ENCODE measurements around the gene MAP3K3. TPM values are rescaled to one million over a fixed set of nuclear protein-coding genes. Genes with fewer than 3 reads are reported as not detected.

MAP3K3 gene
- total RNA-seq, 1 experiment from 2014 or later: 24.3 TPM

DNA sequence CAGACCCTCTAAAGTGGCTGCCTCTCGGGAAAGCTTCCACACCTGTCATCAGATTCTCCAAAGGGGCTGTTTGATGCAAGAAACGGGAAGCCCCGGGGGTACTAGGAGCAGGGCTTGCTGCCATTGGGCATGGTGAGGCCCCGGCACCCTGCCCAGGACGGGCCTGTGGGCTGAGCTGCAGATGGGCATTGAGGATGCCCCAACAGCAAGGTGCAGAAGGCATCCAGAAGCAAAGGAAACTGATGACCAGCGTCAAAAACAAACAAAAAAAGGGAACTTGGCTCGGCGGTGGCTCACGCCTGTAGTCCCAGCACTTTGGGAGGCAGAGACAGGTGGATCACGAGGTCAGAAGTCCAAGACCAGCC lies 79.2 kb downstream of the MAP3K3 start:
- H4K8ac ChIP-seq (replicated peaks; ENCODE audit: insufficient read length, low read depth, low read length): no peak overlapping the region

More for the DNA sequence above, 79.2 kb downstream of the MAP3K3 start:
- no peak for DNase-seq
- Histone ChIP-seq H3K18ac (ENCODE audit: insufficient read length, low read depth, low read length) (no peak overlapping the region), H3K4ac (ENCODE audit: low read depth, low read length) (no peak overlapping the region), H3K9me3 (ENCODE audit: control insufficient read depth, low read depth, low read length) (no peaks in the 10 kb centered on the region), H2AFZ (ENCODE audit: low read length) (no peak overlapping the region), H2BK15ac (ENCODE audit: low read depth, low read length) (no peak overlapping the region), H4K91ac (ENCODE audit: insufficient read length, low read depth, low read length) (no peak overlapping the region), H3K4me1 (ENCODE audit: insufficient read depth, low read length) (no peaks in the 10 kb centered on the region; the same call in 1 of the 2 replicates), H3K27ac (ENCODE audit: insufficient read length, low read depth, low read length) (no peak overlapping the region), H3K79me2 (ENCODE audit: insufficient read depth, low read length) (no peaks in the 10 kb centered on the region), H3K23me2 (ENCODE audit: insufficient read length, low read depth, low read length, poor library complexity, severe bottlenecking) (peaks cover 20% of the 10 kb centered on the region), H2BK120ac (ENCODE audit: low read depth, low read length, poor library complexity, severe bottlenecking) (no peak overlapping the region), H3K14ac (ENCODE audit: insufficient read depth, low read length) (no peak overlapping the region), H3K23ac (ENCODE audit: insufficient read length, low read depth, low read length) (no peak overlapping the region), H2BK12ac (ENCODE audit: insufficient read length, low read depth, low read length) (no peak overlapping the region), H3K4me2 (ENCODE audit: insufficient read depth, insufficient read length, low read length) (peak overlapping the region; percentile 54), H2BK5ac (ENCODE audit: insufficient read length, low read length) (no peak overlapping the region), H4K20me1 (ENCODE audit: control insufficient read depth, insufficient read depth, insufficient read length) (no peaks in the 10 kb centered on the region), H3K56ac (ENCODE audit: insufficient read length, low read depth, low read length) (no peak overlapping the region), H3K27me3 (ENCODE audit: insufficient read depth, low read length) (no peaks in the 10 kb centered on the region), H3K9ac (ENCODE audit: extremely low read depth, insufficient read length, low read length) (no peak overlapping the region), H2BK20ac (ENCODE audit: low read depth, low read length, poor library complexity, severe bottlenecking) (no peak overlapping the region), H2AK5ac (ENCODE audit: insufficient read length, low read length) (no peak overlapping the region), H4K5ac (ENCODE audit: insufficient read length, low read depth, low read length) (no peak overlapping the region), H3K79me1 (ENCODE audit: insufficient read depth, low read depth, low read length, poor library complexity, severe bottlenecking) (no peaks in the 10 kb centered on the region), H3T11ph (ENCODE audit: low read length) (no peak overlapping the region)
- H3K9me3 Mint-ChIP-seq: no peaks in the 10 kb centered on the region
- H3K36me3 Mint-ChIP-seq (ENCODE audit: insufficient read depth in 1 of 3, low read depth in 3 of 3): peaks cover 4 to 41% (median 22%) of the 10 kb centered on the region in 3 experiments
- H3K27me3 Mint-ChIP-seq (ENCODE audit: low read depth): peaks cover 5% of the 10 kb centered on the region
- H3K4me3 Mint-ChIP-seq: peak overlapping the region; percentile 59 to 77
- H3K4me1 Mint-ChIP-seq: peaks cover 32 to 35% of the 10 kb centered on the region in 2 experiments
- TF ChIP-seq, protein P1, sequence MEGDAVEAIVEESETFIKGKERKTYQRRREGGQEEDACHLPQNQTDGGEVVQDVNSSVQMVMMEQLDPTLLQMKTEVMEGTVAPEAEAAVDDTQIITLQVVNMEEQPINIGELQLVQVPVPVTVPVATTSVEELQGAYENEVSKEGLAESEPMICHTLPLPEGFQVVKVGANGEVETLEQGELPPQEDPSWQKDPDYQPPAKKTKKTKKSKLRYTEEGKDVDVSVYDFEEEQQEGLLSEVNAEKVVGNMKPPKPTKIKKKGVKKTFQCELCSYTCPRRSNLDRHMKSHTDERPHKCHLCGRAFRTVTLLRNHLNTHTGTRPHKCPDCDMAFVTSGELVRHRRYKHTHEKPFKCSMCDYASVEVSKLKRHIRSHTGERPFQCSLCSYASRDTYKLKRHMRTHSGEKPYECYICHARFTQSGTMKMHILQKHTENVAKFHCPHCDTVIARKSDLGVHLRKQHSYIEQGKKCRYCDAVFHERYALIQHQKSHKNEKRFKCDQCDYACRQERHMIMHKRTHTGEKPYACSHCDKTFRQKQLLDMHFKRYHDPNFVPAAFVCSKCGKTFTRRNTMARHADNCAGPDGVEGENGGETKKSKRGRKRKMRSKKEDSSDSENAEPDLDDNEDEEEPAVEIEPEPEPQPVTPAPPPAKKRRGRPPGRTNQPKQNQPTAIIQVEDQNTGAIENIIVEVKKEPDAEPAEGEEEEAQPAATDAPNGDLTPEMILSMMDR (conservative IDR thresholded peaks at IDR 0.05): no peak
- H3K27ac Mint-ChIP-seq: no peak overlapping the region
- no CpG with 5 or more reads among the region's 10 CpGs for WGBS (ENCODE audit: extremely low coverage, insufficient read length, low lambda C conversion rate)
